C1 segment of cervical spinal cord (tissue), 14 donors: ENCODE data around the gene CCT2.

Source experiments
- DNase-seq, 14 donors: peaks; one replicate each; lab custom pipeline; 2025; lab: John Stamatoyannopoulos, UW

Gene CCT2

DNA sequence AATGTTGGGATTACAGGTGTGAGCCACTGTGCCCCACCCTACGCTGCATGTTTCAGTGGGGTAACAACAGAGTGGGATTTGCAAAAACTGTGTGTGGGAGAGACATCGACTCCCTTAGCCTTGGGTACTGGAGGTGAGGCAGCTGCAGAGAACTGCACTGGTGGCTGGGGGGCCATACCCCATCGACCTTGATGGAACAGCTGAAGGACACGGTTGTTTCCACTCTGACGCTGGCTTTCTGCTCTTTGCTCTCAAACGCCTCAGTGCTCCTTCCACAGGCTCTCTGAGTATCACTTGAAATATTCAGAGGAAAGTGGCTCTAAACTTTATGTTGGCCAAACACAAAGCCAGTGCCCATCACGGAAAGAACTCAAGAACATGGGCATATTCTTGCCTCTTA lies 56.3 kb downstream of the CCT2 start:
- no peak for DNase-seq

DNA sequence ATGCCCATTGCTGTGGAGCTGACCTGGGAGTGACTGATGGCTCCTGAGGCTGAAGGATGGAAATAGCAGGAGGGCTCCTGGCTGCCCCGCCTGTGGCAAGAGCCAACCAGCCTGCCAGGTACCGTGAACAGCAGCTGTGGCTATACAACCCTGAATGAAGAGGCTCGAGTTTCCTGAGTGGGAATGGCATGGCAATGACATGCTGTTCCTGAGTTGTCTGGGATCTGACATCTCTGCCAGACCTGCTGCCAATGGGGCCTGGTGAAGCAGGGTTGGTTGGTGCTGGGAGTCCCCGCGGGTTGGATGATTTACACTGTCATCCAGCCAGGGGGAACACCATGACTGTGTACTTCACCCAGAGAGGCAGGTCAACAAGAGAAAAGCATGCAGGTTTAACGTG lies 57.3 kb downstream of the CCT2 start:
- no peak for DNase-seq

DNA sequence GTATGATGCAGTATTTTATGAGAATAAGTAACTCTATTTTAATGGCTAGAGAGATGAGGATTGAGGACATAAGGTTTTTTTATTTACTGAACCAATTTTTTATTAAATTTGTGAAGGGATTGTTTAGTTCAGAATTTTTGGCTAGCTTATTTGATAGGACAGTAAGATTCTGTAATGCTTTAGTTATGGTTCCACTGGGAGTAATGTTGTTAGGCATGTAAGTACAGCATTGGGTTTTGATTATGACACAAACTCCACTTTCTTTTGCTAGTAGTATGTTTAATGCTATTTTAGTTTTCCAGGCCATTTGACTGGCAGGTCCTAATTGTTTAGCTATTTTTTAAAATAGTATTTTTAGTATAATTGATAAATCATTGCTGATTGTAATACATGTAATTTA lies 59.3 kb downstream of the CCT2 start:
- no peak for DNase-seq

DNA sequence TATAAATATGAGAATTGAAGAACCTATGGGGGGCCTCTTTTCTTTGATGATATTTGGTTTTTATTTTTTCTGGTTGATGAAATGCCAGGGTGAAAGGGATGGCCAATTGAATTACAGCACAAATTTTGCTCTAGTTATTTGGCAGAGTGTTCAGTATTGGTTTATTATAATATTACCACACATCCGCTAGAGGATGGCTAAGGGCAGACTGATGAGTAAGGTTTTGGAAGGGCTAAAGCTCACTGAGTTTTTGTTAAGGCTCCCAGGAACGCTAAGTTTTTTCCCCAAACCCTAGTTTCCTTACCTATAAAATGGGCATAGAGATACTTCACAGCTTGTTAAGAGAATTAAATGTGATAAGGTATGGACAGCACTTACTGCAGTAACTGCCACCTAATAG lies 59.8 kb downstream of the CCT2 start:
- DNase-seq, result no peak

DNA sequence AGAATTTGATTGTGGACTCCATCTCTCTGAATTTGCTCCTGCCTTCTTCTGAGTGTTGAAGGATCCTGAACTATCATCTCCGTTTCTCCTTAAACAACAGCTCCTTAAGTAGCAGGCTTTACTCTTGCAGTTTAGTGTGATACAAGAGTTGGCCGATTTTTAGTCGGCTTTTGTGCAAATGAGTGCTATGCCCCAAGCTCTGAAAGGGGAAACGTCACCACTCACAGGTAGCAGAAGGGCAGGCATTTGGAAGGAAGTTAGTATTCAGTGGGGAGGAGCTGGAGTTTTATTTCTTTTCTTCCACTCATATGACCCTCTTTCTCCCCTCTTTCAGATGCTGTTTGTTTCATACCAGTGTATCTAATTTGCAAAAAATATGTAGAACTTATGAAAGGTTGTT lies 61.9 kb downstream of the CCT2 start:
- DNase-seq, result no peak

DNA sequence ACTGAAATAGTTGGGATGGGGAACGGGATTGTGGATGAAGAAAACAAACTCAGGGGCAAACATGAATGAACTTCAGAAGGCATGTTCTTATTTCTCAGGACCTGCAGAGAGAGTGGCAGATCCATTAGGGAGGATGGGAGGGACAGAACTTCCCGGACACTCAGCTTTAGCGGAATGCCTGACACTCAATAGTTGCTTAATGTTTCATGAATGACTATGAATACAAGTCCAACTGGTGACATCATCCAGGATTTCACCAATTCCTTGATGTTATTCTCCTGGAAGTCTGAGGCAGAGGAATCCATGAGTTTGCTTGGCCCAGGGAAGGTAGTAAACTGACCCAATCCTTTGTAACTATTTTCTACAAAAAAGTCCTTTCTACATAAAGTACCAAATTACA lies 63.2 kb downstream of the CCT2 start:
- no peak for DNase-seq

DNA sequence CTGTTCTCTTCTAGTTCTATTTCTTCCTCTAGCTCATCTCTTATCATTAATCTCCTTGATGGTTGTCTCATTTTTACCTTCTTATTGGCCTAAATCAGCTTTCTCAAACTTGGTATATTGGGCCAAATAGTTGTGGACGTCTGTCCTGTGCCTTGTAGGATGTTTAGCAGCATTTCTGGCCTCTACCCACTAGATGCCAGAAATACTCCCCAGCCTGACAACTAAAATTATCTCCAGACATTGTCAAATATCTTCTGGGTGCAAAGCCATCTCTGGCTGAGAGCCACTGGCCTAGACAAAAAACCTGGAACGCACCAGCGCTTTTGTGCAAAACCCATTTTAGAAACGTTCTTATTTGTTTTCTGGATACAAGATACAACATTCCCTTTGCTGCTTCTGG lies 64.3 kb downstream of the CCT2 start:
- peak in 1 of 14 donors; percentile 41 for DNase-seq
